NT2/D1 (cell line): ENCODE measurements around the gene FN3K.

Experiments used
- DNase-seq: peaks from one replicate; pipeline ENCODE4 v3.0.0-alpha.2; 2011; ENCODE audit warnings: low read depth, low spot score
- H3K27me3 ChIP-seq: 2 replicates; pipeline ENCODE4 v1.6.0; 2011; ENCODE audit warnings: mild to moderate bottlenecking; ENCODE audit not compliant: insufficient read length, insufficient read depth
- H3K36me3 ChIP-seq: 2 replicates; pipeline ENCODE4 v1.6.1; 2011; ENCODE audit warnings: mild to moderate bottlenecking, low read length, mixed read lengths; ENCODE audit not compliant: insufficient read depth, insufficient read length
- H3K4me1 ChIP-seq: 2 replicates; pipeline ENCODE4 v1.5.1; 2011; ENCODE audit not compliant: insufficient read depth, insufficient read length
- H3K4me3 ChIP-seq: 2 replicates; pipeline ENCODE4 v1.5.1; 2011; ENCODE audit warnings: low read depth; ENCODE audit not compliant: insufficient read length
- H3K9ac ChIP-seq: 2 replicates; pipeline ENCODE4 v1.6.0; 2011; ENCODE audit warnings: low read depth; ENCODE audit not compliant: insufficient read length
- H3K9me3 ChIP-seq: 2 replicates; pipeline ENCODE4 v1.5.1; 2011; ENCODE audit warnings: mild to moderate bottlenecking, low read length; ENCODE audit not compliant: insufficient read depth
- SUZ12 ChIP-seq: IDR thresholded peaks from 2 replicates; pipeline ENCODE4 v1.6.1; 2011; ENCODE audit not compliant: insufficient read length, insufficient read depth; ENCODE audit errors: extremely low read depth
- YY1 ChIP-seq: IDR thresholded peaks from 2 replicates; pipeline ENCODE4 v1.6.1; 2011; ENCODE audit not compliant: insufficient read length, insufficient read depth
- ZNF274 ChIP-seq: IDR thresholded peaks from 2 replicates; pipeline ENCODE4 v1.6.1; 2011; ENCODE audit warnings: mild to moderate bottlenecking, low read depth, low read length

FN3K gene

DNA sequence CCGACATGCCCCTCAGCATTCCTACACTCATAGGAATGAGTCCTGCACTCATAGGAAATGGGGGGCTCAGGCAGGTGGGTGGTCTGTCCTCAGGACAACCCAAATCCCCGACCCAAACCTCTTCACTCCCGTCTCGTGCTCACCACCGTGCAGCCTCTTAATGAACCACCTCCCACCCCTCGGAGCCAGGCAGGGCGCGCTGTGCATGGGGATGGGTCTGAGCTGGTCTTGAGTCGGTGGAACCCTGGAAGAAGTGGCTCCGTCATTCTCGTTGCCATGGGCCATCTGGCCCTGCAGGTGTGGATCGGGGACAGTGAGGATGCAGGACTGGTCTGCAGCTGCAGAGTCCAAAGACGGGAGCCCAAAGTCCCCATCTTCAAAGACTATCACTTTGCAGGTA lies 30.5 kb upstream of the FN3K start:
- H3K9me3 ChIP-seq, result no peaks in the 10 kb centered on the region
- no peak overlapping the region for H3K4me3 ChIP-seq
- H3K4me1 ChIP-seq, result peaks cover 12% of the 10 kb centered on the region
- TF ChIP-seq SUZ12 (no peak), YY1 (no peak), ZNF274 (no peak)
- H3K36me3 ChIP-seq, result no peaks in the 10 kb centered on the region
- no peak overlapping the region for H3K9ac ChIP-seq
- H3K27me3 ChIP-seq, result peaks cover 13% of the 10 kb centered on the region
- no peak for DNase-seq

GRCh38 chr17:82705756-82706155 lies 29.7 kb upstream of the FN3K start:
- peaks cover 12% of the 10 kb centered on the region for H3K4me1 ChIP-seq
- no peak overlapping the region for H3K4me3 ChIP-seq
- no peak overlapping the region for H3K9ac ChIP-seq
- no peaks in the 10 kb centered on the region for H3K9me3 ChIP-seq
- no peak for TF ChIP-seq YY1
- TF ChIP-seq SUZ12, result no peak
- no peak for TF ChIP-seq ZNF274
- H3K36me3 ChIP-seq, result no peaks in the 10 kb centered on the region
- no peak for DNase-seq
- H3K27me3 ChIP-seq, result peaks cover 4% of the 10 kb centered on the region

DNA sequence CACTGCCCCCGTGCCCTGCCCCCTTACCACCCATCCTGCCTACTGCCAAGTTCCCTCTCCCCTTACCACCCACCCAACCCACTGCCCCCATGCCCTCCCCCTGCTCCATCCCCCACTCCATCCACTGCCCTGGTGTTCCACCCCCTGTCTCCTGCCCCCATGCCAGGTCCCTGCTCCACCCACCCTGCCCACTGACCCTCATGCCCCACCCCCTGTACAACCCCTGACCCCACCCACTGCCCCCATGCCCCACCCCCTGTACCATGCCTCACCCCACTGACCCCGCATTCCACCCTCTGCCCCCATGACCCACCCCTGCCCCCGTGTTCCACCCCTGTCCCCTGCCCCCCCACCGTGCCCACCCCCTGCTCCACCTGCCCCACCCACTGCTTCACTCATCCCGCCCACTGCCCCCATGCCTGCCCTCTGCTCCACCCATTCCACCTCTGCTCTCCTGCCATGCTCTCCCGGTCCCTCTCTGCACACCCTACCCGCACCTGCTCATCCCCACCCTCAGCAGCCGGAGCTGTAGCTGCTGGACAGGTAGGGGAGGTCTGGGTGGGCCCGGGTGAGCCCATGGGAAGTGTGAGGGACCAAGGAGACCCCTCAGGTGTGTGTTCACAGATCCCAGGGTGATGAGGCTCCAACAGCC lies 26.3 kb upstream of the FN3K start:
- no peaks in the 10 kb centered on the region for H3K36me3 ChIP-seq
- TF ChIP-seq YY1 (no peak), ZNF274 (no peak), SUZ12 (no peak)
- no peaks in the 10 kb centered on the region for H3K27me3 ChIP-seq
- no peak overlapping the region for H3K4me3 ChIP-seq
- no peak overlapping the region for H3K9ac ChIP-seq
- no peak for DNase-seq
- no peaks in the 10 kb centered on the region for H3K9me3 ChIP-seq
- H3K4me1 ChIP-seq, result peaks cover 7% of the 10 kb centered on the region

DNA sequence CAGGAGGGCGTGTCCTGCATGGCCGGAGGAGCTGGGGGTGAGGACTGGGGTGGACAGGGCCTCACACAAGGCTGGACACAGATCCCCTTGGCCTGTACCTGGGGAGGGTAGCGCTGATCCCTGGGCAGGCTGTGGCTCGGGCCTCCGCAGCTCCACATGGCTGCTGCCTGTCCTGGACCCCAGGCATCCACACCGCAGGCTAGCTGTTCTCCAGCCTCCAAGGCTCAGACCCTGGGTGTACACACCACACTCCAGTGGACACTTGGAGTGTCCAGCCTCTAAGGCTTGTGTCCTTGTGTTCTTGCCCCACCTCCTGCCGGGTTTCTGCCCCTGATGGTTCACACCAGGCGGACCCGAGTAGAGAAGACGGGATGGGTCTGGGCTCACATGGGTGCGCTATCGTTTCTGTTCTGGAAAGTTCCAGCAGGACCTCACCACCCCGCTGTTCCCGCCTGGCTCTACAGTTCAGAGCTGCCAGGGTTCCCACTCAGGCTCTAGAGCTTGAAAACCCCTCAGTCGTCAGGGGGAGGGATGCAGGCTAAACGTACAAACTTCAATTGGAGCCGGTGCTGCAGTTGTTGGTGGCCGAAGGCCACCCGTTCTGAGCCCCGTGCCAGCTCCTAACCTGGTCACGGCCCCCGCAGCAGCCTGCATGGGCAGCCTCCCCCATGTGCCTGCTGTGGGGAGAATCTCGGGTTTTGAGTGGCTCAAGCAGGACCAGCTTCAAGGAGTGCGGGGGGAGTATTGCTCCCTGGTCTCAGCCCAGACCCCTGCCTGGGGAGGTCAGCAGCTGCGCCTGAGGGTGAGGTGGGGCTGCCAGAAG lies 25.5 kb upstream of the FN3K start:
- DNase-seq, result no peak
- H3K4me3 ChIP-seq, result no peak overlapping the region
- H3K36me3 ChIP-seq, result no peaks in the 10 kb centered on the region
- no peaks in the 10 kb centered on the region for H3K9me3 ChIP-seq
- H3K9ac ChIP-seq, result no peak overlapping the region
- H3K4me1 ChIP-seq, result peaks cover 7% of the 10 kb centered on the region
- H3K27me3 ChIP-seq, result no peaks in the 10 kb centered on the region
- TF ChIP-seq ZNF274 (no peak), SUZ12 (no peak), YY1 (no peak)

GRCh38 chr17:82710499-82711232 lies 24.7 kb upstream of the FN3K start:
- peaks cover 7% of the 10 kb centered on the region for H3K4me1 ChIP-seq
- no peak overlapping the region for H3K9ac ChIP-seq
- H3K4me3 ChIP-seq, result no peak overlapping the region
- H3K36me3 ChIP-seq, result no peaks in the 10 kb centered on the region
- TF ChIP-seq ZNF274 (no peak), YY1 (no peak), SUZ12 (no peak)
- DNase-seq, result no peak
- peaks cover 6% of the 10 kb centered on the region for H3K27me3 ChIP-seq
- no peaks in the 10 kb centered on the region for H3K9me3 ChIP-seq

DNA sequence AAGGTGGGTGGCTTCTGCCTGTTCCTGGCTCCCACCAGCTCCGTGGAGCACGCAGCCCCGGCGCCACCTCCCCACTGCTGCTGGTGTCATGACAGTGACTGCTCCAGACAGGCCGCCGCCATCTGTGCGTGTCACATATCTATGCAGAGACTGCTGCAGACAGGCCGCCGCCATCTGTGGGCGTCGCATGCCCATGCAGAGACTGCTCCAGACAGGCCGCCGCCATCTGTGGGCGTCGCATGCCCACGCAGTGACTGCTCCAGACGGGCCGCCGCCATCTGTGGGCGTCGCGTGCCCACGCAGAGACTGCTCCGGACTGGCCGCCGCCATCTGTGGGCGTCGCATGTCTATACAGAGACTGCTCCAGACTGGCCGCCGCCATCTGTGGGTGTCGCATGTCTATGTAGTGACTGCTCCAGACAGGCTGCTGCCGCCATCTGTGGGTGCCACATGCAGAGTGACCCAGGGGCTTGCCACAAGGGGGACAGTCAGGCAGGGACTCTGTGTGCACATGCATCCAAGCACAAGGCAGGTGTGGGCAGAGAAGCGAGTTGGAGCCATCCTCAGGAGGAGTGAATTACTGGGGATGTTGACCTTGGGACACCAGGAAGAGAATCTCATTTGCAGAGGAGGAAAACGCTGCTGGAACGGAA lies 22.2 kb upstream of the FN3K start:
- H3K36me3 ChIP-seq, result peaks cover 2% of the 10 kb centered on the region
- DNase-seq, result no peak
- H3K4me3 ChIP-seq, result no peak overlapping the region
- peaks cover 7% of the 10 kb centered on the region for H3K4me1 ChIP-seq
- no peaks in the 10 kb centered on the region for H3K9me3 ChIP-seq
- no peak for TF ChIP-seq SUZ12
- TF ChIP-seq YY1, result no peak
- TF ChIP-seq ZNF274, result no peak
- no peak overlapping the region for H3K9ac ChIP-seq
- peaks cover 15% of the 10 kb centered on the region for H3K27me3 ChIP-seq
